ENCODE data around the gene CALML4. TPM values are rescaled to one million over a fixed set of nuclear protein-coding genes. Genes with fewer than 3 reads are reported as not detected.

The CALML4 gene
- total RNA-seq, 5 donors from 2014 or later (not counting 1 experiment from before 2014, with no cell fraction given), result 2.4 to 5.4 (median 3.3) TPM

GRCh38 chr15:68201879-68202261 is 3.3 kb downstream of the CALML4 start:
- no CpG with 5 or more reads among the region's 3 CpGs for WGBS (ENCODE audit: insufficient coverage)
- Histone ChIP-seq H3K9me3 (no peaks in the 10 kb centered on the region), H3K4me3 (ENCODE audit: control insufficient read depth in 1 of 2, extremely low read depth in 1 of 2, low read length in 1 of 2) (no peak overlapping the region), H3K27ac (ENCODE audit: low read length) (no peak overlapping the region), H3K36me3 (ENCODE audit: control insufficient read depth in 2 of 2, extremely low read depth in 1 of 2, insufficient read depth in 1 of 2, low read length in 1 of 2) (peaks cover 0 to 5% of the 10 kb centered on the region in 2 donors), H3K27me3 (replicated peaks in 1 of 2; ENCODE audit: control insufficient read depth in 2 of 2, extremely low read depth in 1 of 2, insufficient read depth in 2 of 2, low read length in 1 of 2) (no peaks in the 10 kb centered on the region), H3K4me1 (ENCODE audit: control insufficient read depth in 1 of 2, extremely low read depth in 1 of 2, insufficient read depth in 2 of 2, low read length in 2 of 2) (peaks cover 15 to 19% of the 10 kb centered on the region in 2 experiments)
- Mint-ChIP-seq H3K4me1 (peaks cover 6 to 17% (median 8%) of the 10 kb centered on the region in 3 donors), H3K4me3 (no peak overlapping the region), H3K36me3 (no peaks in the 10 kb centered on the region), H3K9me3 (no peaks in the 10 kb centered on the region), H3K27me3 (no peaks in the 10 kb centered on the region), H3K27ac (no peak overlapping the region)
- no peak for DNase-seq
- POLR2A ChIA-PET, result interaction anchor here in 1 of 2 donors (0.5 kb wide), 1 partner anchor 366 kb away, joined by 3 read pairs; no protein-coding TSS in a partner anchor
- CTCF ChIA-PET, result no interaction called here
- no peak for ATAC-seq (replicated peaks in 1 of 4)

- ATAC-seq (replicated peaks in 1 of 4), result no peak
- Histone ChIP-seq H3K4me3 (ENCODE audit: control insufficient read depth in 1 of 2, extremely low read depth in 1 of 2, low read length in 1 of 2) (no peak overlapping the region), H3K27me3 (replicated peaks in 1 of 2; ENCODE audit: control insufficient read depth in 2 of 2, extremely low read depth in 1 of 2, insufficient read depth in 2 of 2, low read length in 1 of 2) (no peaks in the 10 kb centered on the region), H3K27ac (ENCODE audit: low read length) (no peak overlapping the region), H3K9me3 (no peaks in the 10 kb centered on the region), H3K4me1 (ENCODE audit: control insufficient read depth in 1 of 2, extremely low read depth in 1 of 2, insufficient read depth in 2 of 2, low read length in 2 of 2) (peaks cover 9 to 13% of the 10 kb centered on the region in 2 experiments), H3K36me3 (ENCODE audit: control insufficient read depth in 2 of 2, extremely low read depth in 1 of 2, insufficient read depth in 1 of 2, low read length in 1 of 2) (peaks cover 0 to 5% of the 10 kb centered on the region in 2 donors)
- Mint-ChIP-seq H3K4me1 (peaks cover 6 to 13% (median 7%) of the 10 kb centered on the region in 3 donors), H3K9me3 (no peaks in the 10 kb centered on the region), H3K4me3 (no peak overlapping the region), H3K27me3 (no peaks in the 10 kb centered on the region), H3K36me3 (no peaks in the 10 kb centered on the region), H3K27ac (no peak overlapping the region)
- ChIA-PET CTCF (interaction anchor here in 1 of 2 donors (1.0 kb wide), 1 partner anchor 18 kb away, joined by 3 read pairs; no protein-coding TSS in a partner anchor), POLR2A (interaction anchor here in 1 of 2 donors (0.5 kb wide), 1 partner anchor 365 kb away, joined by 3 read pairs; no protein-coding TSS in a partner anchor)
- DNase-seq, result no peak
- whole genome bisulfite sequencing (ENCODE audit: insufficient coverage), result 96% methylated on average over 5 of the region's 7 CpGs
Observed at GRCh38 chr15:68201153-68201878, 3.8 kb downstream of the CALML4 start.

DNA sequence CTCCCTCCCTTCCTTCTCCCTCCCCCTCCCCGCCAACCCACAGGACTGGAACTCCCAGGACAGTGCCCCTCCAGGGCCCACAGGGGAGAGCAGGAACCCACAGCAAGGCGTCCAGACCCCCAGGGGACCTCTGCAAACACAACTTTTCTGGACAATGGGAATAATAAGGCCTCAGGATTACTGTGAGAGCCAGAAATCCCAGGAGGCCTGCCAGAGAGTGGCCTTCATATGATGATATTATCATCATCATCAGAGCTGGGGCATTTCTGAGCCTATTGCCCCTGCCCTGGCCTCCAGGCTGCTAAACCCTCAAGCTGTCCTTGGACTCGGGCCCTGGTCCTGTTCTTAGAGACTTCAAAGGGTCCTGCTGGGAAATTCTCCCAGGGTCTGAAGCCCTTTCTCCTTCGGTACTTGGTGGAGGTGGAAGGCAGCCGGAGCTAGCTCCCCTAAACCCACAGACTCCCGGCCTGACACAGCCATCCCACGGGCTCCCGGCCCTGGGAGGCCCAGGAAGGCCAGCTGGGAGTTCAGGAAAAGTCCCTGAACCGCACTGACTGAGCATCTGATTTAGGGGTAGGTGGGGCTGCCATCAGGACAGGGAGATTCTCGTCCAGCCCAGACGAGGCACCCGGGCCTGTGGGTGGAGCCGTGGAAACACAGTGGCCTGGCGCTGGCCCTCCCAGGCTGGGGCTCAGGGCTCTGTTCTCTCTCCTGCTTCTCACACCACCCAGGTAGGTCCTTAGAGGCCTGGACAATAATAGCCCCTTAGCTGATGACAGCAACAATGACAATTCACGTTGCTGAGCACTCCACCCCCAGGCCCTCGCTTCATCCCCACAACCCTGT is 4.9 kb downstream of the CALML4 start:
- Mint-ChIP-seq H3K27ac (no peak overlapping the region), H3K36me3 (no peaks in the 10 kb centered on the region)
- POLR2A ChIA-PET, result no interaction called here

DNA sequence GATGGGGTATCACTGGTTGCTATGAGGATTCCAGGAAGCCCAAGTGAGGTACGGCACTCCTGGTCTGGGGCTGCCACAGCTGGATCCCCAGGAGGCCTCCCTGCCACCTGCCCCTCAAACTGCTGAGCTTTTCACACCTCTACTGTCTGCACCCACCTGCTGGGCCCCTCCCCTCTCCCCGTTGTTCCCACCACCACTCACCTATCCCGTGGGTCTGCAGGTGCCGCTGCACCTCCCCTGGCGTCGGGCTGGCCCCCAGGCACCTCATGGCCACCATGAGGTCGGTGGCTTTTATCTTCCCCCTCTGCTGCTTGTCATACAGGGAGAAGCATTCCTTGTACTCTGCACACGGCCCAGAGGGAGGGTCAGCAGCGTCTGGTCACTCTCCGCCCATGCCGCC is 5.8 kb downstream of the CALML4 start:
- H3K4me1 Mint-ChIP-seq, result peaks cover 0 to 6% (median 0%) of the 10 kb centered on the region in 3 donors
- DNase-seq, result no peak
- no peak overlapping the region for H3K27ac Mint-ChIP-seq
- 83% methylated on average over 11 of the region's 11 CpGs for WGBS (ENCODE audit: insufficient coverage)
- no peaks in the 10 kb centered on the region for H3K9me3 Mint-ChIP-seq
- no peaks in the 10 kb centered on the region for H3K9me3 ChIP-seq
- H3K27ac ChIP-seq (ENCODE audit: low read length), result no peak overlapping the region
- H3K27me3 Mint-ChIP-seq, result no peaks in the 10 kb centered on the region
- H3K4me3 Mint-ChIP-seq, result no peak overlapping the region
- ChIA-PET CTCF (interaction anchor here in 1 of 2 donors (0.5 kb wide), 1 partner anchor 152 kb away, joined by 3 read pairs; no protein-coding TSS in a partner anchor), POLR2A (no interaction called here)
- peaks cover 0 to 5% of the 10 kb centered on the region in 2 donors for H3K36me3 ChIP-seq (ENCODE audit: control insufficient read depth in 2 of 2, extremely low read depth in 1 of 2, insufficient read depth in 1 of 2, low read length in 1 of 2)
- H3K36me3 Mint-ChIP-seq, result peaks cover 3% of the 10 kb centered on the region
- H3K4me3 ChIP-seq (ENCODE audit: control insufficient read depth in 1 of 2, extremely low read depth in 1 of 2, low read length in 1 of 2), result no peak overlapping the region
- no peak for ATAC-seq (replicated peaks in 1 of 4)
- no peaks in the 10 kb centered on the region for H3K27me3 ChIP-seq (replicated peaks in 1 of 2; ENCODE audit: control insufficient read depth in 2 of 2, extremely low read depth in 1 of 2, insufficient read depth in 2 of 2, low read length in 1 of 2)
- H3K4me1 ChIP-seq (ENCODE audit: control insufficient read depth in 1 of 2, extremely low read depth in 1 of 2, insufficient read depth in 2 of 2, low read length in 2 of 2), result no peaks in the 10 kb centered on the region

More for the DNA sequence above, 4.9 kb downstream of the CALML4 start:
- no peak for ATAC-seq (replicated peaks in 1 of 4)
- Mint-ChIP-seq H3K4me1 (peaks cover 2 to 6% (median 4%) of the 10 kb centered on the region in 3 donors), H3K4me3 (no peak overlapping the region), H3K27me3 (no peaks in the 10 kb centered on the region), H3K9me3 (no peaks in the 10 kb centered on the region)
- DNase-seq, result no peak
- peaks cover 2 to 5% of the 10 kb centered on the region in 2 experiments for H3K4me1 ChIP-seq (ENCODE audit: control insufficient read depth in 1 of 2, extremely low read depth in 1 of 2, insufficient read depth in 2 of 2, low read length in 2 of 2)
- CTCF ChIA-PET, result interaction anchor here in 1 of 2 donors (1.0 kb wide), 1 partner anchor 19 kb away, joined by 3 read pairs; no protein-coding TSS in a partner anchor
- no peak overlapping the region for H3K4me3 ChIP-seq (ENCODE audit: control insufficient read depth in 1 of 2, extremely low read depth in 1 of 2, low read length in 1 of 2)
- 88% methylated on average over 12 of the region's 16 CpGs for WGBS (ENCODE audit: insufficient coverage)
- no peaks in the 10 kb centered on the region for H3K27me3 ChIP-seq (replicated peaks in 1 of 2; ENCODE audit: control insufficient read depth in 2 of 2, extremely low read depth in 1 of 2, insufficient read depth in 2 of 2, low read length in 1 of 2)
- H3K36me3 ChIP-seq (ENCODE audit: control insufficient read depth in 2 of 2, extremely low read depth in 1 of 2, insufficient read depth in 1 of 2, low read length in 1 of 2), result peaks cover 0 to 5% of the 10 kb centered on the region in 2 donors
- H3K9me3 ChIP-seq, result no peaks in the 10 kb centered on the region
- no peak overlapping the region for H3K27ac ChIP-seq (ENCODE audit: low read length)

DNA sequence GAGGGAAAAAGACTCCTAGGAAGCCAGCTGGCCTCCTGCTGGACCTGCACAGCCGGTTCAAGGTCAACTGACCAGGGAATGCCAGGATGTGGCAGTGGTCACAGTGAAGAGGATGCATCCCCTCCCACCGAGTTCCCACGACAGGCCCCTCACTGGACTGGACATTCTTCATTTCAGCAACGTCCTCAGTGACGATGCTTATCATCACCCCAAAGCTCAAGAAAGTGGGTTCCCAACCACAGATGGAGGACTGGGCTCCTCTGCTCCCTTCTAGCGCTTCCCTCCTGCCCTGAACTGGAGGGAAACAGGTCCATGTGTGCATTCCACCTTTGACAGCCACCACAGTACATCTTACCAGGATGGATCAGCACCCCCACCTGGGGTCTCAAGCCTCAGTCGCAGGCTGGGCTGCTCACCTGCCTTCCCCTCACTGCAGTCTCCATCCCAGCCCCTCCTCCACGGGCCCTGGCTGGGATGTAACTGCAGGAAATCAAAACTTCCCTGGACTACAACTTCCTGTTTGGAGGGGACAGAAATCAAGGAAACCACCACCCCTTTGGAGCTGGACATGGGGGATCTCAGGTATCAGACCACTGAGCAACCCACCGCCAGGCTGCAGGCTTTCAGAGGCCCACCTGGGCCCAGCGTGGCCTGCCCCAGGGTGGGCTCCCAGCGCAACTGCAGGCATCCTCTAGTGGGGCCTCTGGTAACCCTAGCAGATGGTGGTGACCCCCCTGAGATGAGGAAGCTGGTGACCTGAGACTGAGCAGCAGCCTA is 7.3 kb downstream of the CALML4 start:
- DNase-seq (no peak), ATAC-seq (replicated peaks in 1 of 4) (no peak)
- Mint-ChIP-seq H3K4me1 (peaks cover 0 to 6% (median 0%) of the 10 kb centered on the region in 3 donors), H3K27ac (peak overlapping the region in 1 of 2 donors; percentile 8), H3K27me3 (no peaks in the 10 kb centered on the region), H3K4me3 (no peak overlapping the region), H3K9me3 (no peaks in the 10 kb centered on the region), H3K36me3 (peaks cover 3% of the 10 kb centered on the region)
- Histone ChIP-seq H3K27ac (ENCODE audit: low read length) (no peak overlapping the region), H3K4me3 (ENCODE audit: control insufficient read depth in 1 of 2, extremely low read depth in 1 of 2, low read length in 1 of 2) (no peak overlapping the region), H3K36me3 (ENCODE audit: control insufficient read depth in 2 of 2, extremely low read depth in 1 of 2, insufficient read depth in 1 of 2, low read length in 1 of 2) (peaks cover 9 to 10% of the 10 kb centered on the region in 2 donors), H3K27me3 (replicated peaks in 1 of 2; ENCODE audit: control insufficient read depth in 2 of 2, extremely low read depth in 1 of 2, insufficient read depth in 2 of 2, low read length in 1 of 2) (no peaks in the 10 kb centered on the region), H3K9me3 (no peaks in the 10 kb centered on the region), H3K4me1 (ENCODE audit: control insufficient read depth in 1 of 2, extremely low read depth in 1 of 2, insufficient read depth in 2 of 2, low read length in 2 of 2) (no peaks in the 10 kb centered on the region)
- ChIA-PET POLR2A (no interaction called here), CTCF (no interaction called here)
- 91% methylated on average over 11 of the region's 11 CpGs for WGBS (ENCODE audit: insufficient coverage)

- Mint-ChIP-seq H3K27ac (peak overlapping the region in 1 of 2 donors; percentile 8), H3K27me3 (no peaks in the 10 kb centered on the region), H3K4me1 (peaks cover 0 to 6% (median 0%) of the 10 kb centered on the region in 3 donors), H3K4me3 (no peak overlapping the region), H3K9me3 (no peaks in the 10 kb centered on the region), H3K36me3 (peaks cover 8% of the 10 kb centered on the region)
- ChIA-PET CTCF (interaction anchor here in 1 of 2 donors (0.7 kb wide), 1 partner anchor 728 kb away, joined by 3 read pairs; no protein-coding TSS in a partner anchor), POLR2A (no interaction called here)
- no peaks in the 10 kb centered on the region for H3K27me3 ChIP-seq (replicated peaks in 1 of 2; ENCODE audit: control insufficient read depth in 2 of 2, extremely low read depth in 1 of 2, insufficient read depth in 2 of 2, low read length in 1 of 2)
- no peak overlapping the region for H3K27ac ChIP-seq (ENCODE audit: low read length)
- no peaks in the 10 kb centered on the region for H3K9me3 ChIP-seq
- ATAC-seq (replicated peaks in 1 of 4) (no peak), DNase-seq (no peak)
- H3K4me3 ChIP-seq (ENCODE audit: control insufficient read depth in 1 of 2, extremely low read depth in 1 of 2, low read length in 1 of 2), result no peak overlapping the region
- peaks cover 9 to 17% of the 10 kb centered on the region in 2 donors for H3K36me3 ChIP-seq (ENCODE audit: control insufficient read depth in 2 of 2, extremely low read depth in 1 of 2, insufficient read depth in 1 of 2, low read length in 1 of 2)
- no peaks in the 10 kb centered on the region for H3K4me1 ChIP-seq (ENCODE audit: control insufficient read depth in 1 of 2, extremely low read depth in 1 of 2, insufficient read depth in 2 of 2, low read length in 2 of 2)
- WGBS (ENCODE audit: insufficient coverage), result 98% methylated on average over 5 of the region's 8 CpGs
Observed at GRCh38 chr15:68197170-68197492, 8.0 kb downstream of the CALML4 start.

Data from T-cell (primary cell).